Esophagus muscularis mucosa (tissue), 4 donors: Measurements from ENCODE around the gene MRPL19.
"Not testable (repeated sequence)": the region's sequence is repeated elsewhere in the genome, so short reads cannot be mapped to it uniquely, and the experiment has no call there.

Experiments used
- EP300 ChIP-seq: sonication (generic); formaldehyde crosslinking; IDR thresholded peaks from one replicate; pipeline ENCODE4 v1.6.1; 2017; ENCODE audit warnings: antibody characterized with exemption
- POLR2A ChIP-seq: fragments of 450-650 bp; IDR thresholded peaks from one replicate; pipeline ENCODE4 v1.6.1; 2017; ENCODE audit warnings: antibody characterized with exemption, moderate library complexity, mild to moderate bottlenecking, low read depth
- POLR2AphosphoS5 ChIP-seq, 2 donors: sonication (generic); formaldehyde crosslinking; IDR thresholded peaks; one replicate each; pipeline ENCODE4 v1.6.1; 2017; ENCODE audit warnings: antibody characterized with exemption in 2 of 2
- TF ChIP-seq, protein P1 (sequence below), 3 experiments: fragments of 200-600 bp in 2 of 3; fragments of 450-650 bp in 1 of 3; sonication (generic) in 2 of 3; IDR thresholded peaks; one replicate each; pipeline ENCODE4 v1.5.1; 2017 to 2019; ENCODE audit warnings: antibody characterized with exemption in 3 of 3, mild to moderate bottlenecking in 2 of 3, moderate library complexity in 1 of 3

DNA sequence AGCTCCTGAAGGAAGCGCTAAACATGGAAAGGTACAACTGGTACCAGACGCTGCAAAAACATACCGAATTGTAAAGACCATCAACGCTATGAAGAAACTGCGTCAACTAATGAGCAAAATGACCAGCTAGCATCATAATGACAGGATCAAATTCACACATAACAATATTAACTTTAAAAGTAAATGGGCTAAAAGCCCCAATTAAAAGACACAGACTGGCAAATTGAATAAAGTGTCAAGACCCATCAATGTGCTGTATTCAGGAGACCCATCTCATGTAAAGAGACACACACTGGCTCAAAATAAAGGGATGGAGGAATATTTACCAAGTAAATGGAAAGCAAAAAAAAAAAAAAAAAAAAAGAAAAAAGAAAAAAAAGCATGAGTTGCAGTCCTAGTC lies 36.8 kb downstream of the MRPL19 start:
- TF ChIP-seq POLR2AphosphoS5 (IDR thresholded peaks at IDR 0.05); EP300; POLR2A: not testable (repeated sequence)
- TF ChIP-seq, protein P1, sequence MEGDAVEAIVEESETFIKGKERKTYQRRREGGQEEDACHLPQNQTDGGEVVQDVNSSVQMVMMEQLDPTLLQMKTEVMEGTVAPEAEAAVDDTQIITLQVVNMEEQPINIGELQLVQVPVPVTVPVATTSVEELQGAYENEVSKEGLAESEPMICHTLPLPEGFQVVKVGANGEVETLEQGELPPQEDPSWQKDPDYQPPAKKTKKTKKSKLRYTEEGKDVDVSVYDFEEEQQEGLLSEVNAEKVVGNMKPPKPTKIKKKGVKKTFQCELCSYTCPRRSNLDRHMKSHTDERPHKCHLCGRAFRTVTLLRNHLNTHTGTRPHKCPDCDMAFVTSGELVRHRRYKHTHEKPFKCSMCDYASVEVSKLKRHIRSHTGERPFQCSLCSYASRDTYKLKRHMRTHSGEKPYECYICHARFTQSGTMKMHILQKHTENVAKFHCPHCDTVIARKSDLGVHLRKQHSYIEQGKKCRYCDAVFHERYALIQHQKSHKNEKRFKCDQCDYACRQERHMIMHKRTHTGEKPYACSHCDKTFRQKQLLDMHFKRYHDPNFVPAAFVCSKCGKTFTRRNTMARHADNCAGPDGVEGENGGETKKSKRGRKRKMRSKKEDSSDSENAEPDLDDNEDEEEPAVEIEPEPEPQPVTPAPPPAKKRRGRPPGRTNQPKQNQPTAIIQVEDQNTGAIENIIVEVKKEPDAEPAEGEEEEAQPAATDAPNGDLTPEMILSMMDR (IDR thresholded peaks at IDR 0.05) = not testable (repeated sequence)
